SU-DHL-6 (cell line): ENCODE measurements around the gene PDE4D.

Source experiments
- CTCF ChIP-seq: fragments of 200-600 bp; sonication (generic); IDR thresholded peaks from one replicate; pipeline ENCODE4 v1.5.1; 2017; ENCODE audit warnings: antibody characterized with exemption, mild to moderate bottlenecking, low read length, moderate library complexity; ENCODE audit not compliant: insufficient read depth, poor library complexity, severe bottlenecking
- EZH2phosphoT487 ChIP-seq: fragments of 200-600 bp; sonication (generic), shearing (Covaris generic); conservative IDR thresholded peaks from 2 replicates; pipeline ENCODE4 v1.6.1; 2018; ENCODE audit warnings: mild to moderate bottlenecking, antibody characterized with exemption, low read length, moderate library complexity, mixed read lengths

GRCh38 chr5:58934629-58935097, 958.9 kb downstream of the PDE4D start:
- TF ChIP-seq CTCF: no peak
- TF ChIP-seq EZH2phosphoT487: no peak
